HEK293 (cell line): Measurements from ENCODE around the gene FOXRED2.

Source experiments
- CTCF ChIA-PET: fragments of 350-600 bp; formaldehyde crosslinking; extraction: SDS; loops from one replicate; lab custom pipeline; 2021; ENCODE audit warnings: antibody characterized with exemption; lab: Yijun Ruan, JAX
- POLR2A ChIA-PET: fragments of 300-600 bp; formaldehyde crosslinking; extraction: SDS; loops from one replicate; lab custom pipeline; 2020; ENCODE audit warnings: antibody characterized with exemption, inconsistent platforms; lab: Yijun Ruan, JAX
- H3K27ac ChIP-seq: fragments of 200-500 bp; sonication (Bioruptor generic); 2 replicates; pipeline ENCODE4 v1.5.1; 2014; ENCODE audit warnings: low read depth, low read length, control low read depth, inconsistent platforms; ENCODE audit errors: extremely low read depth
- H3K36me3 ChIP-seq, 2 experiments: fragments of 200-500 bp in 1 of 2; sonication (Bioruptor generic) in 1 of 2; 1 replicate in 1 of 2; 2 replicates in 1 of 2; pipeline ENCODE4 v1.5.1; 2014 to 2017; ENCODE audit warnings: inconsistent platforms in 2 of 2, low read length in 2 of 2; ENCODE audit not compliant: control insufficient read depth in 2 of 2, insufficient read depth in 1 of 2
- H3K4me1 ChIP-seq: fragments of 200-500 bp; sonication (Bioruptor generic); 2 replicates; pipeline ENCODE4 v1.5.1; 2014; ENCODE audit warnings: mild to moderate bottlenecking, low read length, inconsistent platforms; ENCODE audit not compliant: control insufficient read depth, insufficient read depth
- H3K4me3 ChIP-seq: 2 replicates; pipeline ENCODE4 v1.5.1; 2011; ENCODE audit warnings: low read depth, mild to moderate bottlenecking, control low read depth, low read length, moderate library complexity
- H3K9me3 ChIP-seq: fragments of 200-500 bp; sonication (Bioruptor generic); 2 replicates; pipeline ENCODE4 v1.5.1; 2014; ENCODE audit warnings: low read depth, low read length, inconsistent platforms; ENCODE audit not compliant: control insufficient read depth, insufficient read depth
- ATF2 ChIP-seq: fragments of 450-650 bp; formaldehyde crosslinking; IDR thresholded peaks from 2 replicates; pipeline ENCODE4 v1.5.1; 2016; ENCODE audit warnings: missing biosample characterization, missing genetic modification characterization, low read depth
- PRDM6 ChIP-seq: fragments of 450-650 bp; formaldehyde crosslinking; IDR thresholded peaks from 2 replicates; pipeline ENCODE4 v1.5.1; 2017; ENCODE audit warnings: missing biosample characterization, missing genetic modification characterization
- ZBTB17 ChIP-seq: fragments of 450-650 bp; formaldehyde crosslinking; IDR thresholded peaks from 2 replicates; pipeline ENCODE4 v1.5.1; 2016; ENCODE audit warnings: missing biosample characterization, missing genetic modification characterization
- ZBTB6 ChIP-seq: fragments of 450-650 bp; formaldehyde crosslinking; IDR thresholded peaks from 2 replicates; pipeline ENCODE4 v1.5.1; 2017; ENCODE audit warnings: missing biosample characterization, missing genetic modification characterization
- ZFHX2 ChIP-seq: fragments of 450-650 bp; formaldehyde crosslinking; conservative IDR thresholded peaks from 2 replicates; pipeline ENCODE4 v1.5.1; 2016; ENCODE audit warnings: missing biosample characterization, missing genetic modification characterization
- ZFP37 ChIP-seq: fragments of 450-650 bp; formaldehyde crosslinking; IDR thresholded peaks from 2 replicates; pipeline ENCODE4 v1.5.1; 2016; ENCODE audit warnings: missing biosample characterization, missing genetic modification characterization
- ZNF132 ChIP-seq: fragments of 450-650 bp; formaldehyde crosslinking; IDR thresholded peaks from 2 replicates; pipeline ENCODE4 v1.5.1; 2017; ENCODE audit warnings: missing biosample characterization, missing genetic modification characterization, borderline replicate concordance
- ZNF175 ChIP-seq: fragments of 450-650 bp; formaldehyde crosslinking; IDR thresholded peaks from 2 replicates; pipeline ENCODE4 v1.5.1; 2016; ENCODE audit warnings: missing biosample characterization, missing genetic modification characterization
- ZNF26 ChIP-seq: fragments of 450-650 bp; formaldehyde crosslinking; IDR thresholded peaks from 2 replicates; pipeline ENCODE4 v1.5.1; 2016; ENCODE audit warnings: missing biosample characterization, missing genetic modification characterization
- ZNF274 ChIP-seq, 2 experiments: fragments of 200-500 bp in 1 of 2; fragments of 450-650 bp in 1 of 2; sonication (Bioruptor generic) in 1 of 2; formaldehyde crosslinking in 1 of 2; IDR thresholded peaks; 2 replicates each; pipeline versions ENCODE4 v1.5.1 to v1.6.1; 2014 to 2016; ENCODE audit warnings: borderline replicate concordance in 1 of 2, inconsistent platforms in 1 of 2, low read length in 1 of 2, missing biosample characterization in 1 of 2, missing genetic modification characterization in 1 of 2
- ZNF341 ChIP-seq: fragments of 450-650 bp; formaldehyde crosslinking; IDR thresholded peaks from 2 replicates; pipeline ENCODE4; 2016; ENCODE audit warnings: low read depth, missing biosample characterization, missing genetic modification characterization
- ZNF449 ChIP-seq: fragments of 450-650 bp; formaldehyde crosslinking; IDR thresholded peaks from 2 replicates; pipeline ENCODE4 v1.5.1; 2017; ENCODE audit warnings: missing biosample characterization, mild to moderate bottlenecking, missing genetic modification characterization, moderate library complexity
- ZNF596 ChIP-seq: fragments of 450-650 bp; IDR thresholded peaks from 2 replicates; pipeline ENCODE4 v1.5.0; 2018; ENCODE audit warnings: missing biosample characterization, mild to moderate bottlenecking, missing genetic modification characterization, moderate library complexity
- ZNF600 ChIP-seq: fragments of 450-650 bp; formaldehyde crosslinking; IDR thresholded peaks from 2 replicates; pipeline ENCODE4 v1.5.1; 2016; ENCODE audit warnings: missing biosample characterization, missing genetic modification characterization
- ZNF677 ChIP-seq: fragments of 450-650 bp; IDR thresholded peaks from 2 replicates; pipeline ENCODE4 v1.5.0; 2018; ENCODE audit warnings: missing biosample characterization, mild to moderate bottlenecking, missing genetic modification characterization, moderate library complexity
- ZNF76 ChIP-seq: fragments of 450-650 bp; formaldehyde crosslinking; IDR thresholded peaks from 2 replicates; pipeline ENCODE4; 2016; ENCODE audit warnings: low read depth, missing biosample characterization, missing genetic modification characterization, borderline replicate concordance

Gene FOXRED2

GRCh38 chr22:36456464-36456845 lies 50.4 kb downstream of the FOXRED2 start:
- TF ChIP-seq ZNF677 (tag by site-specific recombination) (no peak), ZNF341 (no peak), ZBTB6 (tag by site-specific recombination) (no peak), ZFHX2 (tag by site-specific recombination) (no peak), PRDM6 (tag by site-specific recombination) (no peak), ATF2 (no peak), ZNF76 (tag by site-specific recombination) (no peak), ZBTB17 (tag by site-specific recombination) (no peak), ZNF132 (tag by site-specific recombination) (no peak), ZNF26 (no peak), ZNF274 (IDR thresholded peaks at IDR 0.05; ENCODE audit: low read length) (no peak), ZNF274 (tag by site-specific recombination; IDR thresholded peaks at IDR 0.05; ENCODE audit: borderline replicate concordance) (no peak), ZNF449 (tag by site-specific recombination) (no peak), ZNF596 (tag by site-specific recombination) (no peak), ZFP37 (tag by site-specific recombination) (no peak), ZNF600 (no peak), ZNF175 (no peak)
- TF ChIP-seq, all 188 proteins: peak for 0
- CTCF ChIA-PET = interaction anchor here (0.7 to 1.7 kb wide), 3 partner anchors 9 to 840 kb away, joined by 3 to 6 read pairs (median 3); no protein-coding TSS in a partner anchor
- no peak overlapping the region for H3K4me3 ChIP-seq
- H3K9me3 ChIP-seq = no peaks in the 10 kb centered on the region
- H3K36me3 ChIP-seq = no peaks in the 10 kb centered on the region
- POLR2A ChIA-PET = interaction anchor here (1.0 to 1.3 kb wide), 2 partner anchors 9 to 11 kb away, joined by 3 to 4 read pairs; no protein-coding TSS in a partner anchor
- H3K27ac ChIP-seq = no peak overlapping the region
- peaks cover 12% of the 10 kb centered on the region for H3K4me1 ChIP-seq
